Activated CD4-positive, alpha-beta T cell treated with anti-CD3 and anti-CD28 coated beads for 48 hours (primary cell): ENCODE data around the gene POC1A.

Experiments used
- DNase-seq: peaks from one replicate; pipeline ENCODE4 v3.0.0-alpha.2; 2020

POC1A gene

GRCh38 chr3:52154135-52155094 is at the start of gene POC1A:
Gene POC1A, minus strand, starts transcription at chr3:52154423. Its CDS starts 51 bp downstream, at chr3:52154372.
- peak; percentile 96 for DNase-seq

GRCh38 chr3:52203701-52204100 is 49.5 kb upstream of the POC1A start:
- no peak for DNase-seq

DNA sequence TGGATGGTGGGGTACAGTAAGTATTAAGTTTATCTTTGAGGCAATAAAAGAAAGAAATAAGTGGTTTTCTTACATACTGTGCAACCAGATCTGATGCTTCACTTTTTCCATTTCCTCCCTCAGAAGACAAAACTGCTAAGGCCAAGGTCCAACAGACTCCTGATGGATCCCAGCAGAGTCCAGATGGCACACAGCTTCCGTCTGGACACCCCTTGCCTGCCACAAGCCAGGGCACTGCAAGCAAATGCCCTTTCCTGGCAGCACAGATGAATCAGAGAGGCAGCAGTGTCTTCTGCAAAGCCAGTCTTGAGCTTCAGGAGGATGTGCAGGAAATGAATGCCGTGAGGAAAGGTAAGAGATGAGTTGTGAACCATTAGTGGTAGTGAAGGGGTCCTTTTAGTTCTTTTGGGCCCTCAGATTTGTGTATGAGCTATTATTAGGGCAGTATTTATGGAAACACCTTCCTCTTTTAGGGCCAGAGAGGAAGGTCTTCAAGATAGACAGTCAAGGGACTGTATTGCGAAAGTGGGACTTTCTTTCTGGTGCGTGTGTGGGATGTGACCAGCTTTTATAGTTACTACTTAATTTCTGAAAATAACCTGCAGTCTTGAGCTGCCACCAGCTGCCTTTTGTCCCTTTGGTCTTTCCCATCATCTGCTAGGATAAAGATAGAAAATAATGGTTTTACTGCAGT is 48.3 kb upstream of the POC1A start:
- no peak for DNase-seq

DNA sequence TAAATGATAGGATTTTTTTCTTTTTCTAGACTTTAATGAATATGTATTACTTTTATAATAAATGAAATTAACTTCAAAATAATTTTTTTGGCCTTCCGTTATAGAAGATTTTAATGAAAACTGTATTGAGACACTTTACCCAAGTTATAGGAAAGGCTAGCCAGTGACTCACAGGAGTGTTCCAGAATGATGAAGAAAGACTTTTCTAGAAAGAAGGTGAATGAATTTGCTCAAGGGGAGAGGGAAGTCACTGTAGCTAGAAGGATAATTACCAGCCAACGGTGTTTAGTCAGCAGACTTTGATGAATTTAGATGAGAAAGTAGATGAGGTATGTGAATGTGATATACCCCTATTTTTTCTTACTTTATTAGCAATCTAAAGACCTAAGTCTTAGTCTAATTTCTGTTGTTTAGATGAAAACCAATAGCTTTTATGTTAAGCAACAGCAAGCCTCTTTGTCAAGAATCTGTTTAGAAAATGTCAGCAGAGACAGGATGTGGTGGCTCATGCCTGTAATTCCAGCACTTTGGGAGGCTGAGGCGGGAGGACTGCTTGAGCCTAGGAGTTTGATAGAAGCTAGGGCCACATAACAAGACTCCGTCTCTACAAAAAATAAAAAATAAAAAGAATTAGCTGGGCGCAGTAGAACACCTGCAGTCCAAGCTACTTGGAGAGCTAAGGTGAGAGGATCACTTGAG is 46.9 kb upstream of the POC1A start:
- DNase-seq = no peak

GRCh38 chr3:52198643-52199608 is 44.7 kb upstream of the POC1A start:
- DNase-seq = no peak

- DNase-seq = peak; percentile 95
Measured at GRCh38 chr3:52197842-52198625, 43.8 kb upstream of the POC1A start, which contains the start of gene ALAS1. Gene ALAS1, plus strand, starts transcription at chr3:52198160. Its CDS starts 1,082 bp downstream, at chr3:52199242.

GRCh38 chr3:52197499-52197841 is 43.2 kb upstream of the POC1A start:
- no peak for DNase-seq

DNA sequence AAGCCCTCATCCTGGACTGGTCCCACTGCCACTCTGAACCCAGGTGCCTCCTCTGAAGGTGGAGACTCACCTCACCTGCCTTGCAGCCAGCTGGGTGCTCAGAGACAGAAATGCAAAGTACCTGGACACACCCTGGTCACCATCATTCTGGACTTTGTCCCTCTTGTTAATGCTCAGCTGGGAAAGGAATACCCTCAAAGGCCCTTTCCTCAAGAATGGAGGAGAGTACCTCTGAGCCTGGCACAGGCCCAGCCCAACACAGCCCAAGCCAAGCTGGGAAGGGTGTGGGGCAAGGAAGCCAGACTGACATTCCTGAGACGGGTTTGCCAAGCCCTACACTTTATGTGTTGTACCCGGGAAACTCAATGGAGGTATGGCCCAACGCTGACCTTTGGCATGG is 42.8 kb upstream of the POC1A start:
- no peak for DNase-seq

- DNase-seq = no peak
Measured at GRCh38 chr3:52195823-52196331, 41.7 kb upstream of the POC1A start.

- DNase-seq = no peak
Measured at GRCh38 chr3:52195291-52195597, 41.0 kb upstream of the POC1A start.

DNA sequence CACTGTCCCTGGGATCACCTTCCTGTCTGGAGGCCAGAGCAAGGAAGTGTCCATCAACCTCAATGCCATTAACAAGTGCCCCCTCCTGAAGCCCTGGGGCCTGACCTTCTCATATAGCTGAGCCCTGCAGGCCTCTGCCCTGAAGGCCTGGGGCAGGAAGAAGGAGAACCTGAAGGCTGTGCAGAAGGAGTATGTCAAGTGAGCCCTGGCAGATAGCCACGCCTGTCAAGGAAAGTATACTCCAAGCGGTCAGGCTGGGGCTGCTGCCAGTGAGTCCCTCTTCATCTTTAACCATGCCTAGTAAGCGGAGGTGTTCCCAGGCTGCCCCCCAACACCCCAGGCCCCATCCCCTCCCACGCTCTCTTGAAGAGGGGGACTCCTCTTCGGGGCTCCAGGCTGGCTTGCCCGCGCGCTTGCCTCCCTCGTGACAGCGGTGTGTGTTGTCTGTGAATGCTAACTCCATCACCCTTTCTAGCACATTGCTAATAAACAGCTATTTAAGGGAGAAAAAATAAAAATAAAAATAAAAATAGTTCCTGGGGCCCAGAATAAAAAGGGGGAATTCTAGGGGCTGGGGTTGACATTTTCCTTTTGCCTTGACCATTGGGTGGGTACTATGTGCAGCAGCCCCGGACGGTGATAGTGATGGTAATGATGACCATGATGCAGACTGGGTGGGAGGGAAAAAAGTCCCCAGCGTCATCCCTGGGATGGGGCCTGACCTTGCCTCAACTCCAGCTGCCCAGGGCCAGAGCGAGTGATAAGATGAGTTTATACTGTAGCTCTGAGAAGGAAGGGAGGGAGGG is 40.5 kb upstream of the POC1A start:
- no peak for DNase-seq

DNA sequence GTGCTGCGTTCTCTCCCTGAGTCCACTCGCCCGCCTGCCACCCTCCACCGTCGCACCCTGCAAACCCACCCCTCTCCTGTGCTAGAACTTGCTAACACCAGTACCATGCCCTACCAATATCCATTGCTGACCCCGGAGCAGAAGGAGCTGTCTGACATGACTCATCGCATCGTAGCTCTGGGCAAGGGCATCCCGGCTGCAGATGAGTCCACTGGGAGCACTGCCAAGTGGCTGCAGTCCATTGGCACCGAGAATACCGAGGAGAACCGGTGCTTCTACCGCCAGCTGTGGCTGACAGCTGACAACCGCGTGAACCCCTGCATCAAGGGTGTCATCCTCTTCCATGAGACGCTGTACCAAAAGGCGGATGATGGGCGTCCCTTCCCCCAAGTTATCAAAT is 38.8 kb upstream of the POC1A start:
- DNase-seq = no peak

- no peak for DNase-seq
Measured at GRCh38 chr3:52191663-52192062, 37.4 kb upstream of the POC1A start.

DNA sequence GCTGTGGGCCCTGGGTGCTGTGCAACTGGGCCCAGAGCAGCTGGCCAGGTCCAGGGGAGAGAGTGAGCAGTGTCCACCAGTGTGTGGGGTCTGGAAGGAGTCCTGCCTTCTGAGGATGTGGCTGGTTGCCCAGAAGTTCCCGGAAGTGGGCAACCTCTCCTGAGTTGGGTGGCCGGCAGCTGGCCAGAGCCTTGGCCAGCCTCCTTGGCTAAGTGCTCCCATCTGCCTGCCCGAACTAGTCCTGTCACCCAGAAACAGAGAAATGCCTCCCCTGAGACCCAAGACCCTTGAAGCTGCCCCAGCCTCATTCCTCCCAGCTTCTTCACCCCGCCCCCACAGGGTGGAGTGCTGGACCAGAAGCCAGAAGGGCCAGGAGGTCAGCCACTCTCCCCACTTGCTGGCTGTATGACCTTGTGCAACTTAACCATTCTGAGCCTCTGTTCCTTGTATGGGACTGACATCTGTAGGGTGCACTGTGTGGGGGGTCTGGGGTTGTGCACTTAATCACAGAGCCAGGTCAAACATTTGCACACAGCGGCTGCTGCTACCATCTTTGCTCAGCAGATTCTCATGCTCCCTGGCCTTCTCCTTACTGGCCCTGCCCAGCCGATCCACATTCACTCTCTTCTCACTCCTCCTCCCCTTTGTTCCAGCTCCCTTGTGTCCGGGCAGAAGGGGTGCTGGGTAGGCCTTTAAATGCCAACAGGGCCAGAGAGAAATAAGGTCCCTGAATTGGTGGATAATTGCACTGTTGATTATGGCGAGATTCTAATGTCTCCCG is 36.3 kb upstream of the POC1A start:
- DNase-seq = no peak

DNA sequence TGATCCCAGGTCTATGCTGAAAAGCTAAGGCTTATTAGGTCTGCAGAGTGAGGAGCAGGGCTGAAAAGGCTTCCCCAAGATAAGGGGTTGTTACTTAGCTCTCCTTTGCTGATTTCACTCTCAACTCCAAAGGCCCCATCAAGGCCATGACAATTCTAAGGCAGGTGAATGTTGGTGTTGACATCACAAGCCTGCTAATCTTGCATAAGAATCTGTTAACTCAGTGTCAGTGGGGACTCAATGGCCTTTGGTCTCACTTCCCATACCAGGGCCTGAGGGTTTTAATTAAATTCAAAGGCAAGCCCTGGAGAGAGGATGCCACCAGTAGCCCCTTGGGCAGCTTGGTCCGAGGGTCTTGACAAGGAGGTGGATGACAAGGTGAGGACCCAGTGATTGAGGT is 34.3 kb upstream of the POC1A start:
- no peak for DNase-seq

GRCh38 chr3:52186729-52187128 is 32.5 kb upstream of the POC1A start:
- DNase-seq = no peak

DNA sequence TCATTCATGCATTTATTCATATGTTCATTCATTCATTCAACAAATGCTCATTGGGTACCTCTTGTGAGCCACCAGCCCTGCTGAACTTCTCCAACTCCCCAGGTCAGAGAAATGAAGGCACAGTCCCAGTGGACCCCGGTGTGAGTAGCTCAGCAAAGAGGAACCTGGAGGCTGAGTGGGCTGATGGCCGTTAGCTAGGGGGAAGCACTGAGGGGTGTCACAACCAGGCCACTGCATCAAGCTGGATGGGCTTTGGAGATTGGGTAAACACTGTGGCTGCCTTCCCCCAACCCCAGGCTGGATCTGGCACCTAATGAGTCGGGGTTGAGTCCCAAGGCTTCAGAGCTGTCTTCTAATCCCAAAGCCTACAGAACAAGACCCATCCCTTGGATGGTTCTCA is 31.6 kb upstream of the POC1A start:
- DNase-seq = no peak

DNA sequence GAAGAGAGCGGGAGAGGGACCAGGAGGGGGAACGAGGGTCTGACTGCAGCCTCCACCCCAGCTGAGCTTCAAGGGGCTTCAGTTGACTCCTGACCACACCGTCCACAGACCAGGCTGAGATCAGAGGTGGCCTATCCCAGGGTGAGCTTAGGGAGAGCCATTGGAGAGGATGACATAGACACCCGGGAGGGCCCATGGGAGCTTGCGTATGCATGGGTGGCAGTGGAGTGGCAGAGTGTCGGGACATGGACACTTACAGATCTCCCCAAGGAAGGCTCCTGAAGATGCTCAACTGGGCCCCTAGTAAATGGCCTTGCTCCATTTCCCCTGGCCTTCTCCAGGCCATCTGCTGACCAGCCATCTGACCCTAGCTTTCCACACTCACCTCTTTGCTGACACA is 31.1 kb upstream of the POC1A start:
- DNase-seq = no peak

DNA sequence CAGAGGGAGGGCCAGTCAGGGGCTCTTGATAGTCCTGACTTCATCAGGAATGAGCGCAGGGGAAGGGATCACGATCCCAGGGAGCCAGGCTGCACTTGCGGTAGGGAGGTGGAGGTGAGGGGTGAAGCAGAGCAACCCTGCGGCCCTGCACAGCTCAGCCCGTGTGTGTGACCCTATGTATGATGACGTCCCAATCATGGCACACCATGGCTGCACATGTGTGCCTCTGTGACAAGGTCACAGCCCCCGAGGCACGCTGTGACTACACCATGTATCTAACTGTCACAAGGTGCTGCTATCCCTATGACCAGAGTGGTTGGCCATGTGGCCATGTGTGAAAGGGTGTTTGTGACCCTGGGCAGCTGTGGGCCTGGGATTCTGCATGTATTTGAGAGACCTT is 30.5 kb upstream of the POC1A start:
- DNase-seq = no peak
